ENCODE measurements around the gene C2orf72.
"Not testable (repeated sequence)": the region's sequence is repeated elsewhere in the genome, so short reads cannot be mapped to it uniquely, and the experiment has no call there.

C2orf72 gene

DNA sequence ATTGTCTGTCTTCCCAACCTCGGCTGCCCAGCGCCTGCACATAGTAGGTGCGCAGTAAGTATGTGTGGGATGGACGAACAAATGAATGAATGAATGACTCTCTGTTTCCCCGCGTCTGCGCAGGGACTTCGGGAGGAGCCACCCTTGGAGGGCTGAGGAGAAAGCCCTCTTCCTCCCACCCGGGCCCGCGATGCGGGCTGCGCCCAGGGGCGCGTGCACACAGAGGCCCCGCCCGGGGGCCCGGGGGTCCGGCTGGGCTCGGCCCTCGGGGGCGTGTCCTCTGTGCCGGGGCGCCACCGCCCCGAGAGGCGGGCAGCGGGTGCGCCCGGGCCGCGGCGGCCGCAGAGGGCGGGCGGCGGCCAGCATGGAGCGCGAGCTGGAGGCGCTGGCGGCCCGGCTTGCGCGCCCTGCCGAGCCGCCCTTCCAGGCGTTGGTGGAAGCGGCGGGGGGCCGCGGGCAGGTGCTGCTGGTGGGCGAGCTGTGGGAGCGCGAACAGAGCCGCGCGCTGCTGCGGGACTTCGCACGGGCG, at the start of gene C2orf72:
Gene C2orf72, plus strand, starts transcription at position 322 of the 529 bp plus-strand sequence. Its CDS starts 43 bp downstream, at position 365.
- no peak for DNase-seq

DNA sequence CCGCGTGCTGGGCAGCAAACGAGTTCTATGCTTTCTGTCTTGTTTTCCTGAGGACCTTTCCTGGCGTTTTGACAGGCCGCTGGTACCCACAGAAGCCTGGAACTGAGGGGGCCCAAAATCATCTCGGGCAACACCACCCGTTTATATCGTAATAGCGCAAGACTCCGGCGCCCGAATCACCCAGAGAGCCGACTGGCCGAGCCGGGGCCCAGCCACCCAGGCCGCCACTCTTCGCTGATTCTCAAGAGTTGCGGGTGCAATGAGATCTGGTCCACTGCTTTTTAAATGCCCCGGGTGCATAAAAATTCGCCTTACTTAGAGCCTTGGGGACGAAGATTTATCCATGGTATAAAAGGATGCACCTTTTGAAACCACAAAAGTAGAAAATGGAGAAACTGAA, 47.6 kb upstream of the C2orf72 start:
- no peak for DNase-seq

DNA sequence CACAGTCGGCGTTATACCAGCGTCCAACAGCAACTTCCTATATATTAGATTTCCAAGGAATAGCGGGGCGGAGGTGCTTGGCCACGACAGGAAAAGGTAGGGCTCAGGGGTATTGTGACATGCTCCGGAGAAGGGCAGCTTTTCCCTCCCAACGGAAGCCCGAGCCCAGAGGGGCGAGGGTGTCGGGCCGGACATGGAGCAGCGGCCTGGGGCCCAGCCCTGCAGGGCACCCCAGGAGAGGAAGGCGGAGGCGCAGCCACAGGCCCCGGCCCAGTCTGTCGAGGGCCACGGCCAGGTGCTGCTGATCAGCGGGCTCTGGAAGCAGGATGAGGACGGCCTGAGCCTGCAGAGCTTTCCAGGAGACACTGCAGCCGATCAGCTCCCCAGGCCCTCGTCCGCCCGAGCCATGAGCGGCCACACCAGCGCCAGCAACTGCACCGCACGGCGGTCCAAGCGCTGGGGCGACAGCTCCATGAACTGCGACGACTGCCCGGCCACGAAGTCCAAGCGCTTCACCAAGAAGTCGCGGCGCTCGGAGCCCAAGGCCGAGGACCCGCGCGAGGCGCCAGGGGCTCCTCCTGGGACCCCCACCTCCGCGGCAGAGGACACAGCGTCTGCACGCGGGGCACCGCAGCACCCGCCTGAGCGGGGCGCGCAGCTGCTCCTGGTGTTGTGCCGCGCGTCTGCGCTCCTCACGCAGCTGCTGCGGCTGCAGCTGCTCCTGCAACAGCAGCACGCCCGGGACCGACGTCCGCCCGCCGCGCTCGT, 47.0 kb upstream of the C2orf72 start:
- no peak for DNase-seq

DNA sequence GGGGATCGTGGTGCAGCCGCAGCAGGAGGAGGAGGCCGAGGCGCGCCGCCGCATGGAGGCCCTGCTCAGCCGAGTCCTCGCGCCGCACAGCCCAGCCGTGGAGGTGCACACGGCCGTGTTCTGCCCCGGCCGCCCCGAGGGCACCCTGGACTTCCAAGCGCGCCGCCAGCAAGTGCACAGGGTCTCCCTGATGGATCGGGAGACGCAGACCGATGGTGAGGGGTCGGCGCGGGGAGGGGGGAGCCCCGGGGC, 46.5 kb upstream of the C2orf72 start:
- no peak for DNase-seq

- no peak for DNase-seq
These were observed 45.7 kb upstream of the C2orf72 start for GRCh38 chr2:230991598-230991997.

DNA sequence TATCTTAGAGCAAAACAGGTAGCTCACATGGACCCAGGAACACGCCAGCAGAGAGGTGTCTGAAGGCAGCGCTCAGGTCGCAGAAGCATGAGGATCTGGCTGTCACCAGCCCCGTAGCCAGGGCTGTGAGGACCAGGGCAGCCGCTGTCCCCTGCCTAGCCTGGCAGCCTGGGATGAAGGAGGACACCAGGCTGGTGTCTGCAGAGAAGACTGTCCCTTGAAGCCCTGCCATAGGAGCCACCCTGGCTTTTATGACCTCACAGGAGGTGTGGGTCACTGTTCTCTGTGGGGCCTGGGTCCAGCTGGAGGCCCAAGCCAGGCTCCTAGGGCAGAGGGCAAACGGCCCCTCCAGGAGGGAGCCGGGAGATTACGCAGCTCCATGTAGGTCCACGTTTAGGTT, 41.5 kb upstream of the C2orf72 start, which contains the start of gene SPATA3:
Gene SPATA3, plus strand, starts transcription at position 301 of the 400 bp plus-strand sequence. CDS start 113 bp downstream, outside the sequence.
- DNase-seq: no peak

DNA sequence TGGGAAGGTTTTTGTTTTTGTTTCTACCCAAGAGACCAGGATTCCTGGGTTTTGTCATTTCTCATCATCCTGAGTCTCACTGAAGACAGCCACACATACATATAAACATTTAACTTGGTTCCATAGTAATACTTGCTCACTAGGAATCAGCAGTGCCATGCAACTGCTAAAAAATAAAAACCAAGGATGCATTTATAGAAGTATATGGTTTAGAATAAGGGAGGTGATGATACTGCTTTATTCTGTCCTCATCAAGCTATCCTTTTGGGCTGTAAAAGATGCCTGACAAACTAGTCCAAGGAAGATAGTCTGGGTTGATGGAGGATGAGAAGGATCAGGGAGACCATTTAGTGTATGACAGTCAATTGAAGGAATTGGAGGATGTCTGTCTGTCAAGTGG, 40.7 kb upstream of the C2orf72 start:
- no peak for DNase-seq

GRCh38 chr2:230998882-230999281, 38.4 kb upstream of the C2orf72 start:
- no peak for DNase-seq

DNA sequence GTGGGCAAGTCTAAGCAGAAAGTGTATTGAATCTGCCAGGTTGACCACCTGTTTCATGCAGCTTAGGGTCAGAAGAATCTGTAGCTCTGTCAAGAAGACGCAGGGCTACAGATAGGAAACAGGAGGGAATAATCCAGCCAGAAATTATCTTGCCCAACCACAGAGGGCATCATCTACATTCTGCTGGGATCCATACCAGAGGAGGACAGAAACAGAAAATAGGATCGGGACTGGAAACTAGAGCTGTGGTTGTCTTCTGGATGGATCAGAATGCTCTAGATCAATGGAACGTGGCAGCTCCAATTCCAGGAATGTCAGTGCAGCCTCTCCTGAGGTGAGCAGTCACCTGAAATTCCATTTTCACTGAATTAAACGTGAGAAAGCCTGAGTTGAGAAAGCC, 37.8 kb upstream of the C2orf72 start:
- no peak for DNase-seq

DNA sequence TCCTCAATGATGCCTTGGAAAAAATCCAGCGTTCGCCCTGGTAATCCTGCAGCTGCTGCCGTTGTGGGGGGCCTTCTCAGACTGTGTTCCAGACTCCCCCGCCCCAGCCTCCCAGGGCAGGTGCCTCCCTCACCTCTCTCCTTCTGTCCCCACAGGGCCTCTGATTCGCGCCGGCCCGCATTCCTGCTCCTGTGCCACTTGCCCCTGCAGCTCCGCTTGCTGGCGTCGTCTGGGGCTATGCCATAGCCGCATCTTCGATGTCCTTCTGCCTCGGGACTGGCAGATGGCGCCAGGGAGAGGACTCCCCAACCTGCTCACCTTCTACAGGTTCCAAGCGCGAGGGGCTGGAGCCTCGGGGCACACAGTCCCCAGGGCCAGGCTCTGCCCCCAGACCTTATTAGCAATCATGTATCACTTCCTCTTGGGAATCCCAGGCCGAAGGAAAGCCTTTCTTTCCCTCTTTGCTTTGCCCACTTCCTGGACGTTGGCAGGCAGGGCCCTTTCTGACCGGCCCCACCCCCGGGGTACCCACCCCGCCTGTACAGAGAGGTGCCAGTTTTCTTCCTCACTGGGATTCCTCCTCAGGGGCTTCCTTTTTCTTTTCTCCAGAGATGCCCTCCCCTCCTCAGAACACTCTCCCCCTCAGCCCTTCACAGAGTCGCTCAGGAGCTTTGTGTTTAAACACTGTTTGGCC, 37.0 kb upstream of the C2orf72 start:
- no peak for DNase-seq

GRCh38 chr2:231001036-231001435, 36.3 kb upstream of the C2orf72 start:
- DNase-seq: no peak

DNA sequence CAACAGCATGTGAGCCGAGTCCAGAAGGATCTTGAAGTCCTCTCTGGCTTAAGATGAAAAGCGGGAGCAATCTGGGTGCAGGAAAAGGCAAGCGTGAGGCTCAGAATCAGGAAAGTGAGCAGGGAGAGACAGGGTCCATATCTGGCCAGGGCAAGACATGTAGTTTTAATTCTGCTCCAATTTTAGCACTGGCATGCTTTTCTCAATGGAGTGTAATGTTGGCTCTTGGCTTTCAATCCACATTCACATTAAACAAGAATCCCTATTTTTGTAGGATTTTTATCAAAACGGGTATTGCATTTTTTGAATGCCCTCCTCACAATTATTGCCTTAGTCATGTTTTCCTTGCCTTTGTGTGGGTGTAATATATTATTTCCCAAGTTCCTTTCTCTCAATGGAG, 35.4 kb upstream of the C2orf72 start:
- DNase-seq: no peak

DNA sequence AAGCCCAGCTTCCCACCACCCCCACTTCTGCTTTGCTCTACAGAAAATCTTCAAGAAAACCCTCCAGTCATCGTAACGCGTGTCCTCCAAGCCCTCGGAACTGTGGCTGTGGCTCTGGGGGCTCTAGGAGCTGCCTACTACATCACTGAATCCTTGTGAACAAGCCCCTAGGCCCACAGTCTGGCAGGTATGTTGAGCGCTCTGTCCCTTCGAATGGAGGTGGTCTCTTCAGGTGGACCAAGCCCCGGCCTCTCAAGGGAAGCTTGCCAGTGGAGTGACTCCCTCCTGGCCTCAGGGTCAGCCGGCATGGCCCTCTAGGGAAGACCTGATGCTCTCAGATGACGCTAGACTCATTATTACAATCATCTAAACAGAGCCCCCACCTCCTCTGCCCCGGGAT, 34.7 kb upstream of the C2orf72 start:
- DNase-seq: no peak

DNA sequence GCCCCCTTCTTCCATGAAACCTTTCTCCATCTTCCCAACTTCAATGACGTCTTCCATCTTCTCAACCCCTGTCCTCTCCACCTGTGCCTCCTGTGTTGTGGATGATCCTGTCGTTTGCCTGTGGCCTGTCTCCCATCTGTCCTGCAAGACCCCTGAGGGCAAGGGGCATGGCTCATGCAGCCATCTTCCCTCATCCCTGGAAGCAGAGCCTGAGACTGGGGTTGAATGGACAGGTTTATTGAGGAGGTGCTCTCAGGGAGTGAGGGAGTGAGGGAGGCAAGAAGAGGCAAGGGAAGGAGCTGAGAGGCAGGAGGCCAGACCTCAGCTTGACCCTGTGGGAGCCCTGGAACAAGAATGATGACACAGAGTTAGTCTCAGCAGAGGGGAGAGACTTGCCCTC, 34.1 kb upstream of the C2orf72 start:
- DNase-seq: no peak

- DNase-seq: not testable (repeated sequence)
These were observed 32.4 kb upstream of the C2orf72 start for GRCh38 chr2:231004930-231005329.

- no peak for DNase-seq
These were observed 29.8 kb upstream of the C2orf72 start for GRCh38 chr2:231007286-231008098.

DNA sequence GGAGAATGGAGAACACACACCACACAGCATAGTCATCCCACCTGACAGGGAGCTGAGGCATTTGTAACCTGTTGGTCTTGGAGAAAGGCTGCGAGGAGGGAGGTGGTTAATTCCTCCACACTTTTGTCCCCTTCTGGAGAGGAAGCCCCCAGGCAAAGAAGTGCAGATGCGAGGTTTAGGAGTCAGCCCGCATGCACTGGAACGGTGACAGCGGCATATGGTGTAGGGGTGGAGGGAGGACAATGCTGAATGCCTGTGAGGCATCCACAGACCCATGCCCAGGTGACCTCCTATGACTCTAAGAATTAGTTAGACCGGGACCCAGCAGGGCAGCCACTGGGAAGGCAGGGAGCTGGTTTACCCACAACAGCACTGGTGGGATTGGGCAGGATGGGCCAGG, 29.2 kb upstream of the C2orf72 start:
- DNase-seq: no peak

DNA sequence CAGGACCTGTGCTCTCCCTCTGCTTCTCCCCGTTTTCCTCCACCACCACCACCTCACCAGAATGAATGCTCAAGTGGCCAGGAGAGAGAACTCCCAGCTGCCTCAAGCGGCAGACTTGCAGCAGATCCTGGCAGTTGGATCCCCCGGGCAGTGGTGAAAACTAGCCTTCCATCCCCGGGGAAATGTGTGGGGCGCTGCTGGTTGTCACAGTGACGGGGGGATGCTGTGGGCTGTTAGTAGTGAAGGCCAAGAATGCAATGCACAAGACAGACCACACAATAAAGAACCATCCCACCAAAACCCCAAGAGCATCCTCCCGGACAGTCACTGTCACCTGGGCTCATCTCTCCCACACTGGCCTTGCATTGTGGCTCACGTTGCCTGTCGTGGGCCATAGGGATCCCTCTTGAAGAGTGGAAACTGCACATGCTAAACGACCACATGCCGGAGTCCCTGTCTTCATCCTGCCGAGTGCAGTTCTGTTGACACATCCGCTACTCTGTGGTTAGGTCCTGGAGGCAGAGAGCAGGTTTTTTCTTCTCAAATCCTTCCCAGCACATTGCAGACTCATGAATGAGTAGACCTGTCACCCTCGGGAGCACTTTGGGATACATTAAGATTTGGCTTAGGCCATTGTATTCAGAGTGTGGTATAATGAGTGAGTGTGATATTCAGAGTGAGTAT, 27.9 kb upstream of the C2orf72 start:
- no peak for DNase-seq

GRCh38 chr2:231010201-231010730, 27.1 kb upstream of the C2orf72 start:
- no peak for DNase-seq

DNA sequence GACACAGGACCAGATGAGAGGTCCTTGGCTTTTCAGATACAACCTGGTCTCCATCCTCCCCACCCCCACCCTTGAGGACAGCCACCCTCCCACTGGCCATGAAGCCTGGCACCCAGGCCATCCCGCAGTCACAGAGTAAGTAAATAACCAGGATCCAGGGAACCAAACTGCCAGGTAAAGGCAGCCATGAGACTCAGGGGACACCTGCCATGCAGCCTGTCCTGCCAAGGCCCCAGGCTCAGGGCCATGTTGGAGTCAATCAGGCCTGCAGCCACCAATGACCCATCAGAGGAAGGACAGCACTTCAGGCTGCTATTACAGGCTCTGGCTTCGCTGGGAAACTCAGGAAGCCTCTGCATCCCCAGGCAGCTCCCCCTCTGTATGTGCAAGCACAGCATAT, 25.8 kb upstream of the C2orf72 start:
- DNase-seq: no peak

- no peak for DNase-seq
These were observed 24.9 kb upstream of the C2orf72 start for GRCh38 chr2:231012463-231012862.

GRCh38 chr2:231013820-231014219, 23.5 kb upstream of the C2orf72 start:
- no peak for DNase-seq

DNA sequence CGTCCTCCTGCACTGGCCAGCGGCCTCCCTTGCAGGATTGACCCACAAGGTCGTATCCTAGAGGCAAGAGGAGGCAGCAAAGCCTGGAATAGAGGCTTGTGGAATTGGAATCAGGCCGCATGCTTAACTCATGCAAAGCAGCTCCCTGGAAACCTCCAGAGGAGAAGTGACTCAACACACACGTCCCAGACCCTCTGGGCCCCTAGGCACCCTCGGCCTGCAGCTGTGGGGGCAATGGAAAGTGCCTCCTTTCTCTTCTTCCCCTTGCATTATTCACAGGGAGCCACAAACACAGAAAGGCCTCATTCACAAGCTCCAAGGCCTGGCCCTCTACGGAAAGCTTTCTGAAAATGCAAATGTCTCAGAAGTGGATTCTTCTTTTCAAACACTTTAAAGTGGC, 21.8 kb upstream of the C2orf72 start:
- DNase-seq: no peak
